SIG-M5 treated with dmso at 0.1 percent for 504 hours (cell line): ENCODE data around the gene NOL7.

Source experiments
- DNase-seq: peaks from one replicate; lab custom pipeline; 2025; ENCODE audit not compliant: unreplicated experiment; lab: John Stamatoyannopoulos, UW

Gene NOL7

DNA sequence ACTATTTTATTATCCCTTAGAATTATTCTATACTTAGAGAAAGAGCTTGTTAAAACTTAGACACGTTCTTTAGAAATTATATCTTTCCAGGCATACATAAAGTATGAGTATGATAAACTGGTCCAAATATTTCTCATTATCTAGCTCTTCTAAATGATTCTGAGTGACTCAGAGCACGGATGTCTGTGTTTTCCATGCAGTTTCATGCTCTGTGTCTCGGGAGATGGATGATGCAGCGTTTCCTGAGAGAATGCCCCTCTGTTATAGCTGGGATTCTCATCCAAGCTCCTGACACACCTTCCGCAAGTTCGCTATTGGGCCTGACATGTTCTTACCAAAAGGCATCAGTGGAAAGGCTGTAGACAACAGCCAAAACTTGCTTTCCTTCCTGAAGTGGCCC lies 21.4 kb upstream of the NOL7 start:
- no peak for DNase-seq

DNA sequence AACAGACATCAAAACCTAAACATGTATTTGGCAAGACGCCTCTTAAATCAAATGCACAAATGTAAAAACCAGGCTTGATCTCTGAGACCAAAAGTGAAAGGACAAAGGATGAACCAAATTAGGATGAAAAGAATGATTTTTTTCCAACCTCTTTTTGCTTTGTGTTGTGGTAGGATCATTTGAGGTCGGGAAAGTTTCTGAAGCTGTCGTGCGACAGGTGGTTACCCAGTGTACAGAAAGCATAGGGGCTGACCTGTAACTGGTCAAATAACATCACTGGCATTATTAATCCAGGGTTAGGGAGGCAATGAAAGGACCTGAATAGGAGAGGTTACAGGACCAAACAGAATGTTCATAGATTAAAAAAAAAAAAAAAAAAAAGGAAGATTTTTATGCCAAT lies 18.1 kb upstream of the NOL7 start:
- no peak for DNase-seq

DNA sequence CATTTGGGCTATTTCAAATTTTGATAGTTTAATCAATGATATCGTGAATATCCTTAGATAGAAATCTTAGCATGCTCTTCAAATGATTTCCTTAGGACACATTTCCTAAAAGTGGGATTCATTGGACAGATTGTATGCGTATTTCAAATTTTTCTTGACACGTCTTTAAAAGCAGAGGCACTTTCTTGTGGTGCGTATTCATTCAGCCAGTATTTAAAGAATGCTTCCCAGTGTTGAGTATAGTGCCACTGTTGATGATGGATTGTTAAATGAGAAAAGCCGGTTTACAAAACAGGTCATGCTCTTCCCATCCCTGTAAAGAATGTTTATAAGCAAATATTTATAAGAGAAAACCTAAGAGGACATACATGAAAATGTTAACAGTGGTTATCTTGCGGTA lies 15.1 kb upstream of the NOL7 start:
- no peak for DNase-seq

DNA sequence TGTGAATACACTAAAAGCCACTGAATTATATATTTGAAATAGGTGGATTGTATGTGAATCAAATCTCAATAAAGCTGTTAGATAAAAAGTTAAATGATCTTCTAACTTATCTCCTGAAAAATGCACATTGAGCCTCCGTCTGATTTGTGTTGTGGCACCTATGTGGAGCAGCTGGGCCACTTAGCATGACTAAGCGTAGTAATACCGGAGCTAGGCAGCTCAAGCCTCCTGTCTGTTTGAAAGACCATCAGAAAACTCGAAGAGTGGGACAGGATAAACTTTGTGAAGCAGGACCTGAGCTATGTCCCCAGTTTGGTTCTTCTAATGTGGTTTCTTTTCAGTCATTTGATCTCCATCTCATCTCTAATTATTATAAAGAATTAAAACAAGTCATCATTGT lies 11.0 kb upstream of the NOL7 start:
- no peak for DNase-seq

DNA sequence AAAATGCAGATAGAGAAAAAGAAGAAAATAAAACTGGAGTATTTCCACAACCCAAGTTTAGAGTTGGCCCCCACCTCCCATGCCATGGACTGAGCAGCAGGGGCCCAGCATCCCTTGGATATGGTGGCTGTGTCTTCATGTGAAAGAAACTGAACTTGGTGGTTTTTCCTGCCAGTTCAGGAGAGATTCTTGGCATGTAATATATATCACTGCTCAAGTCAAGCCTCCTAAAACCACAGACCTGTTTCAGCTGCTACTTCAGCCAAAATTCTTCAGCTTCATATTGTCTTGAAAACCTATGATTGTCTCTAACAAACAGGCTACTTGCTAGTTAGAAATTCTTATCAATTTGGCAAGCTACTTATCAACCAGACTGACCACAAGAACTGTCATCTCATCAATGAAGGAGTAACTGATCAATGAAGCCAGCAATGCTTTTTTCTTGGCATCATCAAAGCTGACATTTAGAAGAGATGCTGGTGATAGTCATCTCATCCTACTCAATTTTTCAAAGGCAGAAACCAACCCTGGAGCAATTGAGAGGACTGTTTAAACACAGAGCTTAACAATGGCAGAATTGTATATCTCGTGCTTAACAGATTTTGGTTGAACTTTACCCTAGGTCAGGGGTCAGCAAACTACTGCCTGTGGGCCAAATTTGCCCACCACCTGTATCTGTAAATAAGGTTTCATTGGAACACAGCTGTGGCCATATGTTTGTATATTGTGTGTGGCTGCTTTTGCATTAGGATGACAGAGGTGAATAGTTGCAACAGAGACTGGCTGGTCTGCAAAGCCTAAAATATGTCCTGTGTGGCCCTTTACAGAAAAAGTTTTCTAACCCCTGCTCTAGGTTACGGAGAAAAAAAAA lies 10.4 kb upstream of the NOL7 start:
- no peak for DNase-seq

DNA sequence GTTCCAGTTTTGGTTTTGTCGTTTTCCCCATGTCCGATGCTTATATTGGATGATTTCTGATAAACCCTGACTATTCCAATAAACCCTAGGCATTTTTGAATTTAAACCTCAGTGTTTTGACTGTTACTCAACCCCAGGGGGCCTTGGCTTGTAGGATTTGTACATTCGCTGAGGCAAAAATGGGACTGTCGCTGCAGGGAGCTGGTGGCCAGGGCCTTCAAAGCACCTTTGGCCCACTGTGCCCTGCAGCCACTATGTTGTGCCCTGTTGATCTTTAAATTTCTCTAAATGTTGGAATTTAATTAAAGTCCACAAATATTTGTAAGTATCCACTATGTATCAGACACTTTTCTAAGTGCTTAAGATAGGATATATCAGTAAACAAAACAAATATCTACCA lies 9.5 kb upstream of the NOL7 start:
- DNase-seq: no peak

DNA sequence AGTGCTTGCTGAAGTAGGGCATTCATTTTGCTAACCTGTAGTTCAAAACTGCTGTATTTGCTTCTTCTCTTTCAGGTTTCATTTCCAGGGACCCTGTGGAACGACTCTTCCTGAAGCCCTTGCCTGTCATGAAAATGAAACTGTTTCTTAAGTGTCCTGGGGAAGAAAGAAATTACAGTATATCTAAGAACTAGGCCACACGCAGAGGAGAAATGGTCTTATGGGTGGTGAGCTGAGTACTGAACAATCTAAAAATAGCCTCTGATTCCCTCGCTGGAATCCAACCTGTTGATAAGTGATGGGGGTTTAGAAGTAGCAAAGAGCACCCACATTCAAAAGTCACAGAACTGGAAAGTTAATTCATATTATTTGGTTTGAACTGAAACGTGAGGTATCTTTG lies 3.4 kb upstream of the NOL7 start:
- peak; percentile 38 for DNase-seq

DNA sequence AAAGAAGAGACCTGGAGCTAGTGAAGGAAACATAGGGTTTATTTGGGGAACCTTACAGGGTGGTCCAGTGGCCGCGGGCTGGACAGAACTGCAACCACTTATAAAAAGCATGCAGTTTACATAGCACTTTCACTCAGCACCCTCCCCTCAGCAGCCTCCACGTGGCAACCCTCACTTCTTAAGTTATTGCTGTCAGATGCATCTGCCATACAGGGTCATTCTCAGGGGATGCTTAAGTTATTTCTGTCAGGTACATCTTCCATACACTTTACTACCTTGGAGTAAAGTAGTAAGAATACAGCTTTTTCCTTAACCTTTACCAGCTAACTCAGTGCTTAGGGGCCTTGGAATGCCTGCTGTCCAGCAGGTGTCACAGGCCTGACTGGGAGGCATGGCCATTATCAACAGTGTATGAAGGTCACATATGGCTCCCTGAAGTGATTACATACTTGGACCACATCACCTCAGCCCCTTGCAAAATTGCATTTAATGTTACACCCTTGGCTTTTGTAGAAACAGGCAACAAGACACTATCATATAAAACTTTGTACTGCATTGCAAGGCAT lies 2.0 kb upstream of the NOL7 start:
- no peak for DNase-seq

DNA sequence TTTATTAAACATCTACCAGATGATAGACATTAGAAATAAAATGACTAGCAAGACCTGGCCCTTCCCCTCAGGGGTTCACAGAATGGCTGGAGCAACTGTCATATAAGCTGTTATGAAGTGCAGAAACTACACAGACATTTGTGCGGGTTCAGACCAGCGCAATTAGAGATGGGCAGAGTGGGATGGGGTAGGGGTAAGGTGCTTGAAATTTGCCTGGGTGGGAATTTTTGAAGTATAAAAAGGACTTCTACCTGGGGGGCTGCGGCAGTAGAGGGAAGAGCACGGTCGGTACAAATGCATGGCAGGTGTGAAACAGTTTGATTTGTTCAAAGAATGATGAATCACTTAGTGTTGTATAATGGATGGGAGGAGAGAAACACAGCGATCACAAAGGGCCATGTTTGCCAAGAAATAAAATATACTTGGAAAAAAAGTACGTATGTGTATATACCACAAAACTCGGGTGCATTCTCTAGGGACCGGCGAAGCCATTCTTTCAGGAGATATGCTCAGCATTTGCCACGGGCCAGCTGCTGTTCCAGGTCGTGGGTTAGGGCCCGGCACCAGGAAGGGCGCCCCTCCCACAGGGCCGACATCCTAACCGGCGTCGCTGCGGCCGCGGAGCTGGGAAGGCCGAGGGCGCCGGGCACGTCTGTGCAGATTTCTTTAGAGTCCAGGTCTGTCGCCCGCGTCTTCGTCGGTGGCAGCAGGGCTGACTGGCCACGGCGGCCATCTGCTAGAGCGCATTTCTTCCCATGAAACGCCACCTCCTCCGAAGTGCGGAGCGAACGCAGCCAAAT lies 809 bp upstream of the NOL7 start:
- DNase-seq: peak; percentile 26

DNA sequence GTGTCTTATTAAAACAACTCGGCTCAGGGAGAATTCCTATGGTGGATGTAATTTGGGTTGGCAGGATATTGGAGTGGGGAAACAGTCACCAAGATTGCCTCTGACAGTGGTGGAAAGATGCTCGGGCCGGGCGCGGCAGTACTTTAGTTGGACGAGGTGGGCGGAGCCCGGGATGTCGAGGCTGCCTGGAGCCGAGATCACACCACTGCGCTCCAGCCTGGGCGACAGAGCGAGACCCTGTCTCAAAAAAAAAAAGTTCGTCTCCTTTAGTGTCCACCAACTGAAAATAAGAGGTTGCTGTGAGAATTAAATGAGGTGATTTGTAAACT lies 621 bp downstream of the NOL7 start:
- DNase-seq: no peak

DNA sequence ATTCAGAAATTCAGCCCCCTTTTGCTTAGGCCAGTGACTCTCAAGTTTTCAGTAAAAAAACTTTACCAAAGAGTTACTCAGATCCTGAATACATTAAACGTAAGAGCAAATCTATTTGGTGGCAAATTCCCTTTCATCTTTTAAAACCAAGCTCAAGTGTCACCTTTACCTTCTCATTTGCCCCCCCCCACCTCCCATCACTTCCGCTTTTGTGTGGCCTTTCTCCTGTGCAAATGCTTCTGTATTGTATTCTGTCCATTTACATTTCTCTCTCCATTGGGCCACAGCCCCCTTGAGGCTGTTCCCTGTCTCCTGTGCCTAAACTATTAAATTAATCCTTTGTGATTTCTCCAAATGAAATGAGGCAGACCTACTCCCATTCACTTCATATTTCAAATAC lies 1.9 kb downstream of the NOL7 start:
- DNase-seq: no peak

DNA sequence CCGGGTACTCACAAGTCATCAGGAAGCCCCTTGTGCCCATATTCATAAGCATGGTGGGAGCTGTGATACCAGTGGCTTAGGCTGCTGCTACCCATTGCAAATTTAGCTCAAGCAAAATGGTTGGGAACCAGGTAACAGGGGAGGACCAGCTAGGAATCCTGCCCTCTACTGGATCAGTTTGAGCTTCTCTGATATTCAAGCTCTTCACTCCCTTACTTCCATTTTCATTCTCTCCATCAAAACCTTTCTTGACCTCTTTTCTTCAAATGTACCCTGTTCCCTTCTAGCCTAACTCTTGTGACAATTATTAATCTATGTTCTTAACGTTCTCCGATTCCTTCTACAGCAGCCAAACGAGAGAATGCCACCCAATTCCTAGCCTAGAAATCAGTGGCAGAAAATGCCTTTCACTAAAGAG lies 9.7 kb downstream of the NOL7 start:
- DNase-seq: peak; percentile 20

DNA sequence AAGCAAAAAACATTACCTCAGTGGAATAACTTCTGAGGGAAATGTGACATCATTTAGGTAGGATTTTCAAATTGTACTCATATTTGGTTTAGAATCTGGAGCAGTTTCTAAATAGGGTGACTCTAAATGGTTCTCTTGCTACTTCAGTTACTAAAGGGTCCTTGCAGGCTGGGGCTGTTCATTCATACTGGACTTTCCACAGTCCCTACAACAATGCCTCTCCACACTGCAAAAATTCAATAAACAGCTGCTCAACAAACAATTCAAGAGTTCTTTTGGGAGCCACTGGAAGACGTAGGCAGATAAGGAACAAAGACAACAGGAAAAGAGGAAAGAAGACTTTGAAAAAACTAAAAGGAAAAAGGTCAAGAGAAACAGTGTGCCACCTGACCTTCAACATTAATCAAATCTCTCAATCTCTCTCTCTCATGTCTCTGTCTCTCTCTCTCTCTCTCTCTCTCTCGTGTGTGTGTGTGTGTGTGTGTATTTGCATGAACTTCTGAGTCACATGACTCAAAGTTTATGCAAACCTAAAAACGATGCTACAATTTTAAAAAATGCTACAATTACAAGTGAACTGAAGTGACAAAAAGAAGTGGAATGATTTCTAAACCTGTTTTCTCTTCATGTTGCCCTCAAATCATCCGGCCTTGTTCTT lies 14.5 kb downstream of the NOL7 start:
- no peak for DNase-seq

DNA sequence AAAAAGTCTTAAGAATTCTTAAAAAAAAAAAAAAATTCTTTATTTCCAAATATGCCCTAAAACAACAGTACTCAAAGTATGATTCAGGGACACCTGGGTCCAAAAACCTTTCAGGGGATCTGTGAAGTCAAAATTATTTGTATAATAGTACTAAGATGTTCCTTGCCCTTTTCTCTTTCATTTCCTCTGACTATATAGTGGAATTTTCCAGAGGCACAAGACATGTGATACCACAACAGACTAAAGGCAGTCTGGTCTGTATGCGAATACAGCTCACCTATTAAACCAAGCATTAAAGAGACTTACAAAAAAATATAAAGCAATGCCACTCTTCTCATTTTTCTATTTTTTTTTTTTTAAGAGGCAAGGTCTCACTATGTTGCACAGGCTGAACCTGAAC lies 15.4 kb downstream of the NOL7 start:
- no peak for DNase-seq

DNA sequence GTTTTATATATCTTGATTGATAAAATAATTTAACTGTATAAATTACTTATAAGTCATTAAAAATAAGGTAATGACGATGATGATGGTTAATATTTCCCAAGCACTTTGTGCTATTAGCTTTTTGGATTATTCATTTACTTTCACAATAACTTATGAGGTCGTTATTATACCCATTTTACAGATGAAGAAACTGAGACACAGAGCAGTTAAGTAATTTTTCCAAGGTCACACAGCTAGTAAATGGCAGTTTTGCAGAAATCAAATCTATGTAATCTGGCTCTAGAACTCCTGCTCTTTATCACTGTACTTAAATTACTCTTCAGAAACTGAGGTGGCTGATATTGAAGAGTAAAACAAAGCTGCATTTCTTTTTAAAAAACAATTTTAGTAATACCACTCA lies 18.2 kb downstream of the NOL7 start:
- DNase-seq: no peak

DNA sequence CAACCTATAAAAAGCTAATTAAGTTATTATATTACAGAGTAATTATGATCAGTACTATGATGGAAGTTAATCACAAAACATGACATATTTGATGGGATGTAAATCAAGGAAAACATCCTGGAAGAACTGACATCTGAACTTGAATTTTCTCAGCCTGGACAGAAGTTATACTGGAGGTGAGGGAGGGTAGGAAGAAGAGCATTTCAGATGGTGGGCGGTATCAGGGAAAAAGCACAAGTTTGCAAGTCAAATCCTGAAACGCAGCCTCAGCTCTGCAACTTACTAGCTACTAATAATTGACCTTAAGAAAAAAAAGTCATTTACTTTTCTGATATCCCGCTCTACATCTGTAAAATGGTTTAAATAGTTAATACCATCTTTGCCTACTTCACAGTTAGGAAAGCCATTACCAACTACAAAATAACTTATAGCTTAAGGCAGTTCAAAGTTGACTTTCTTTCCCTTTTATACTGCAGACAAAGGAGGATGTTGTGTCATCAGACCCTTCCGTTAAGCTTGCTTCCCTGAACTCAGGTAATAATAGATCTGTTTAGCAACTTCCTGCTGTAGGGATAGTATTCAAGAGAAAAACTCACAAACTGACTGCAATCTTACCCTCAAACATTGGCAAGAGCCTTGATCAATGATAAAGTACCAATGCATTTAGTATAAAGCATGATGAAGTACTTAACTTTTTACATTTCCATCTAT lies 21.0 kb downstream of the NOL7 start:
- peak; percentile 82 for DNase-seq

DNA sequence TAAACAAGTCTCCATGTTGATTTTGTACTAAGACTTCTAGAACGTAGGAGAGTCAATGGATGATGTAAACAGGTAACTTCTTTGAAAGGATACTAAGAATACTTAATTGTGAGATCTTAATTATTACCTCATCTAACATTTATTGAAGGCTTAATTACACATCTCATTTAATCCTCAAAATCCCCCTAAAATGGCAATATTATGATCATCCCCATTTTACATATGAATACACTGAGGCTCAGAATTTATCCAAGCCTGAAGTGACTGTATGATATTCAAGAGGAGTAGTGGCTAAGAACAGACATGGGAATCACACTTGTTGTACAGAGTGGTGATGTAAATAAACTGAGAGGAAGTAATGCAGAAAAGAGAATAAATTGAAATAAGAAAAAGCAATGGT lies 22.9 kb downstream of the NOL7 start:
- no peak for DNase-seq

DNA sequence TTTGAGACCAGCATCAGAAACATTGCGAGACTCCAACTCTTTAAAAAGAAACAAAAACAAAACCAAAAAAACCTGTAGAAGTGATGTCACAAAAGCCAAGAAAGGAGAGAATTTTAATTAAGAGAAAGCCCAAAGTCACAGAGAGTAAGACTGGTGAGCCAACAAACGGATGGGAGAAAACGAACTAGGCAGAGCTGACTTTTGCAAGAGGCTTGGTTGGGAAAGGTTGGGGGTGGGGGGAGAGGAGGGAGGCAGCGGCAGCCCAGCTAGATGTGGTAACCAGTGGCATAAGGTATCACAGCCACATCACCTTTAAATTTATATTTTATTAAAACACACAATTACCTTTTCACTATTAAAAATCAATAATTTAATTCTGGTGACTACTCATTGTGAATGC lies 23.5 kb downstream of the NOL7 start:
- DNase-seq: peak; percentile 88

DNA sequence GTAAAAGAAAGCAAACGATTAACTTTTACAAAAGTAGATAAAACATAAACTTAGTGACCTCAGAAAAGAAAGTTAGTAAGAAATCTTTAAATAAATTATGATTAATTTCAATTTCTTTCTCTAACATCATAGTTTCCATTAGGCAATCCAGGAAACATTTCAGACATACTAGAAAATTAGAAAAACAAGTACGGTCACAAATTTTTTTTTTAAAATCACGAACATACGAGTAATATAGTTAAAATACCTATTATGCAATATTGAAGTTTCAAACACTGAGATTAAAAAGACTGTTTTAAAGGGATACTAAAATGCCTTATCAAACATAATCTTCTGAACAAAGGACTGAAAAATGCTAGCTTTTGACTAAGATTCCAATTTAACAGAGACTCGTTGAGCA lies 26.2 kb downstream of the NOL7 start:
- no peak for DNase-seq

DNA sequence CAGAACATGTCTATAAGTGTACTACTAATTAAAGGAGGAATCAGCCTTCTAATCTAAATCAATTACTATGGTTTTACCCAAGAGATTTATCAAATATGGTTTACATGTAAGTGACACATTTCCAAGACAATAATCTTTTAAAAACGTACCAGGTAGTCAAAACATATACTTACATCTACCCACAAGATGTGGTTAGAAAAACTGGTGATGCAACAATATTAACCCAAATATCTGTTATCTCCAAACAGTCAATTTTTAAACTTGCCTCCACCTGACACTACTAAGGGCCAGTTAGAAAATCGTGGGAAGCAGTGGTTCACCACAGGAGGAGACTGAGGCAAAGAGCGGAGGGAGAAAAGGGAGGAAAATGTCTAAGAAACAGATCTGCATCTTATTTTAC lies 28.0 kb downstream of the NOL7 start:
- DNase-seq: no peak

DNA sequence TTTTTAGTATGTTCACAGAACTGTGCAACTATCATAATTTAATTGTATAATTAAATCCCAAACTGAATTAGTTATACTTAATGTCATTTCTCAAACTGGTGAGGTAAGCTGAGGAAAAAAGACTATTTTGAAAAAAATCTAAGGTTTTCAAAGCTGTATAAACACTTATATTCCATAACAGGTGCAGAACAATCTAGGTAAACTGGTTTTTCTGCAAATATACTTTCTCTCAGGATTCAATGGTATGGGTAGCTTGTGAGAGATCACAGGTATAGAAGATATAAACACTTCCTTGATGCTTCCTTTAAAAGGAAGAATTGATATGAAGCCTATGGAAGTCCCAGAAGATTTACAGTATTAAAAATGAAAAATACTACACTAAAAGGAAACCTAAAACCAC lies 33.7 kb downstream of the NOL7 start:
- DNase-seq: no peak
